HG03378 (cell line): Measurements from ENCODE around the gene DALRD3.

Experiments
- ATAC-seq: cut with Tn5 transposase; IDR thresholded peaks from one replicate; pipeline ENCODE4 v1.9.1; 2021; ENCODE audit warnings: mild to moderate bottlenecking, moderate library complexity; ENCODE audit not compliant: unreplicated experiment

Gene DALRD3, protein sequence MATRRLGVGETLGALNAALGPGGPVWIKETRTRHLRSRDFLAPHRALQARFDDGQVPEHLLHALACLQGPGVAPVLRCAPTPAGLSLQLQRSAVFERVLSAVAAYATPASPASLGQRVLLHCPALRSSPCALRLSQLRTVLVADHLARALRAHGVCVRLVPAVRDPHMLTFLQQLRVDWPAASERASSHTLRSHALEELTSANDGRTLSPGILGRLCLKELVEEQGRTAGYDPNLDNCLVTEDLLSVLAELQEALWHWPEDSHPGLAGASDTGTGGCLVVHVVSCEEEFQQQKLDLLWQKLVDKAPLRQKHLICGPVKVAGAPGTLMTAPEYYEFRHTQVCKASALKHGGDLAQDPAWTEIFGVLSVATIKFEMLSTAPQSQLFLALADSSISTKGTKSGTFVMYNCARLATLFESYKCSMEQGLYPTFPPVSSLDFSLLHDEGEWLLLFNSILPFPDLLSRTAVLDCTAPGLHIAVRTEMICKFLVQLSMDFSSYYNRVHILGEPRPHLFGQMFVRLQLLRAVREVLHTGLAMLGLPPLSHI

GRCh38 chr3:49017971-49018706, at the start of gene DALRD3:
Gene DALRD3 (minus strand): TSS chr3:49018580. CDS start chr3:49018564, 16 bp downstream.
- ATAC-seq: no peak

GRCh38 chr3:49058011-49058410, 39.6 kb upstream of the DALRD3 start:
- no peak for ATAC-seq

DNA sequence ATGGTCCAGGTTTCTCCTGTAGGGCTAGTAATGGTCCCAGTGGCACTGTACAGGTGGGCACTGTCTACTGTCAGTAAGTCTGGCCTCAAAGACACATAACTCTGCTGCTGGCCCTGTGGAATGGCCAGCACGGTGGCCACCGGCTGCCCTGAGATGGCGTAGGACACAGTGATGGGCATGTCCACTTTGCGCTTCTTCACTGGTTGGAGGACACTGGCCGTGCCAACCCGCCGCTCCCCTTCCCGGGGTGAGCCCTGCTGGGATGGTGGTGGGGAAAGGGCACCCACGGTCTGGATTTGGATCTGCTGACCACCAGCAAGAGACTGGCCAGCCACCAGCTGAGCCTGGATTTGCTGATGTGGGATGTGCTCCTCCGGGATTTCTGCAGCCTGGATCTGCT, 38.9 kb upstream of the DALRD3 start:
- no peak for ATAC-seq

- no peak for ATAC-seq
These were observed 36.0 kb upstream of the DALRD3 start for GRCh38 chr3:49054344-49054862.

DNA sequence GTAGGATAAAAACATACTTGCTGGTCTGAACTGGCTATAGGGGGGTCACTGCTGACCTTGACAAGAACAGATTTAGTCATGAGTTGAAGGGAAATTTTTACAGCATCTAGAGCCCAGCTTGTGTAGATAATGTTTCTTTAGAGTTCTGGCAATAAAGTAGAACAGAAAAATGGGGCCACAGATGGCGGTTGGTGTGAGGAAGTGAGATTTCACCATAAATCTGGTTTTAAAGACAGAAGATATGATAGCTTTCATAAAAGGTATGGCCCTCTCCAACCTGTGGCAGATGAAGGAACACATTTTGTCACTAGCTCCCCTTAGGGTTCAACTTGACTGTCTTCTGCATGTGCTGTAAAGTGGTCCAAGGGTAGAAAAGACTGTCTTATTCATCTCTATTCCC, 35.2 kb upstream of the DALRD3 start:
- ATAC-seq: no peak

- no peak for ATAC-seq
These were observed 16.9 kb upstream of the DALRD3 start for GRCh38 chr3:49035281-49035680.

GRCh38 chr3:49034650-49035049, 16.3 kb upstream of the DALRD3 start:
- no peak for ATAC-seq

- ATAC-seq: no peak
These were observed 14.4 kb upstream of the DALRD3 start for GRCh38 chr3:49032646-49033304.

DNA sequence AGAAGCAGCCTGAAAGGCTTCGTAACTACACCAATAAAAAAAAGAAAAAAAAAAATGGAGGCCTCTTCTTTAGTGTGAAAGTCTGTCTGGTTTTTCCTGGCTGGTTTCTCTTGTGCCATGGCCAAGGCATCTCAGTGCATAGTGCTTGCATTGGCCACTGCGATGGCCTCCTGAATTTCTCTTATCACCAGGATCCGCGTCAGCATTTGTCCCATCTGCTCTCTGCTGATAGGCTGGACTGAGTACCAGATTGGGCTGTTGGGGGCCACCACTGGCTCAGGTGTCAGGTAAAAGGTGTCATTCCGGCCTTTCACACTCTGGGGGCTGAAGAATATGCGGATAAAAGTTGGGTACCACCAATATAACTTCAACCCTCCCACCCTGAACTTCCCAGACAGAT, 11.9 kb upstream of the DALRD3 start:
- ATAC-seq: no peak

DNA sequence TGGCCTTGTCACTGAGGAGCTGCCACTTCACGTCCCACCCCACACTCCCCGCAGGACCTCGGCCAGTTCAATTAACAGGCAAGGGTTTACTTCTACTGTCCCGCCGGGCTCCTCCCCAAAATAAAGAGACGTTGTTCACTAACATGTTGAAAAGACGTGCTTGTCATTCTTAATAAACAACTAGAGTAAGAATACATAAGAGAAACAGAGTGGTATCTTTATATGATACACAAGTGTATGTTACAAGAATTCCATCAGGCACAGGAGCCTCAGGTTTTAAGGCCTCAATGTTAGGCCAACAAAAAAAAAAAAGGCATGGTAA, 11.1 kb upstream of the DALRD3 start:
- no peak for ATAC-seq

- peak; percentile 70 for ATAC-seq
These were observed 10.5 kb upstream of the DALRD3 start, which contains the start of gene IMPDH2 for GRCh38 chr3:49028673-49029562. Gene IMPDH2 (minus strand): TSS chr3:49029398. CDS start chr3:49029350, 48 bp downstream.

GRCh38 chr3:49028298-49028672, 9.9 kb upstream of the DALRD3 start:
- ATAC-seq: no peak

DNA sequence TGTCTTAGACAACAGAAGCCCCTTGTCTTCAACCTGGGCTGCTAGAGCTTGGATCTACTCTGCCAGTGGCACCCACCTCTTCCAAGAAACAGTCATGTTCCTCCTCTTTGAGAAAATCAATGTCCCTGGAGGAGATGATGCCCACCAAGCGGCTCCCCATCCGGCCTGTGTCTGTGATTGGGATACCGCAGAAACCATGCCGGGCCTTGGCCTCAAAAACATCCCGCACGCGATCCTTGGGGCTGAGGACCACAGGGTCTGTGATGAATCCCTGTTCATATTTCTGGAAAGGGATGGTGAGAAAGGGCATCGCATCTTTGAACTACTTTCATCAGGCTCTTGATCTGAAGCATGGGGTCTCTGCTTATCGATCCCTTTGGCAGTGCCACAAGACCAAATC, 9.3 kb upstream of the DALRD3 start:
- ATAC-seq: no peak

DNA sequence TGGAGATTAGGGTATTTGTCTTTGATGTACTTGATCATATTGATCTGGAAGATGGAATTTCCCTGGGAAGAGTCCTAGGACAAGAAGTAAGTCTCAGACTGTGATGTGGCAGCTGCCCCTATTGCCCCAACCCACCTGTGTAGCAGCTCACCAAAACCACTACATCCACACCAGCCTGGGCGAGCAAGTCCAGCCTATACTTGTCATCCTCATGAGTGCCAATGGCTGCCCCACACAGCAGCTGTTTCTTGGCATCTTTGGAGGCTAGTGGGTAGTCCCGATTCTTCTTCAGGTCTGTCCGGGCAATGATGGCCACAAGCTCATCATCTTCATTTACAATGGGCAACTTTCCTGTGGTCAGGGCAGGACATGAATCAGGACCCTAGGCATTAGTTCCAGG, 8.2 kb upstream of the DALRD3 start:
- ATAC-seq: no peak

DNA sequence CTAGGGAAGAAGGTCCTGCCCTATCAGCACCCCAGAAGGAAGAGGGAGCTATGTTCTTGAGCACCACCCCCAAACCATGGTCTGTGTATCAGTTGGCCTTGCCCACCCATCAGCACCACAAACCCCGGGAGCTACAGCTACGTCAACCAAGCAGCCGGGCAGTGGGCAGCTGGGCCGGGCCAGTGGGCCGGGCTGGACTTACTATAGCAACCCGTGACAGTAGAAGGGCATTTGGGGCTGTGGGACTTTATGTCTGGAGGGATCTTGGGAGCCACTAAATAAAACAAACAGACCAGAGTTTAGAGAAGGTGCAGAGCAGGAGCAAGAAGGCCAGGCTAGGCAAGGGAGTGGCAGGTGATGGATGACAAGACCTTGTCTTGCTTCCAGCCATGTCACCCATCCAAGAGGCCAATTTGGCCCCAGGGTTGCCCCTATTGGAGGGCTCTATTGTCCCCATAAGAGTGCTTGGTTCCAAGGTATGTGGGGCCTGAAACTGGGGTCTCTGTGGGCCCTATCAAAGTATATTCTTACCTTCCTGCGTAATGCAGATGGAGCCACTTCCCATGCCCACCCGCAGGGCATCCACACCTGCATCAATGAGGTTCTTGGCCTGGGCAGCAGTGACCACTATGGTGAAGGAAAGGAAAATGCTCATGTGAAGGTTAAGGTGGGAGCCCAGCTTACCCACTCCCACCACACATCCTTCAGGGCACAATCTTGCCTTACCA, 7.6 kb upstream of the DALRD3 start:
- ATAC-seq: no peak

DNA sequence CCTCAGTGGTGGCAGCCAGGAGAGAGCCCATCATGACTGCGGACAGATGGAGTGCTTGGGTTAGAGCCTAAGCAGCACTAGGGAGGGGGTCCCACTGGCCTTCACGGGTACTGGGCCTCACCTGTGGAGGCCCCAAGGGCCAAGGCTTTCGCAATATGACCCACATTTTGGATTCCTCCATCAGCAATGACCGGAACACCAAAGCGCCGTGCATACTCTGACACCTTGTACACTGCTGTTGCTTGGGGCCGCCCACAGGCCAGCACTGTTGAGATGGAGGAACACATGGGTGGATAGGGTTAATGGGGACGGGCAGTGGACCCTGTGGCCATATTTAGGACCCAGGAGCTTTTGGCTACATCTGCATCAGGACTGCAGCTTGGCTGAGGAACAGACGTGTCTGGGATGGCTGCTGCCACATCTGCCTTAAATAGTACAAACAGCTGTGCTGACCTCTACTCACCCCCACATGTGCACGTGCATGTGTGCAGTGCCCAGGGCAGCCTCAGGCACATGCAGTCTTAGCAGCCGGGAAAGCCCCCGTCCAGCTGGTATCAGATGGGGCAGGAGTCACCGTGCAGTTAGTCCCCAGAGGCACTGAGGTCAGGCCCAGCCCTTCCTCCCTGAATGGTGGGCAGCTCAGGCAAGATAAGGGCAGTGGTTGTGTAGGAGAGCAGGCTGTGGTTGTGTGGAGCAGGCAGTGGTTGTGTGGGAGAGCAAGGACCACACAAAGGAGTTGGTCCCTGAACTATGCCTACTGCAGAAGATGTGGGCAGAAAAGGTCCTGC, 6.8 kb upstream of the DALRD3 start:
- no peak for ATAC-seq

GRCh38 chr3:49024449-49024848, 6.1 kb upstream of the DALRD3 start:
- ATAC-seq: no peak

- ATAC-seq: no peak
These were observed 5.4 kb upstream of the DALRD3 start for GRCh38 chr3:49023775-49024174.

DNA sequence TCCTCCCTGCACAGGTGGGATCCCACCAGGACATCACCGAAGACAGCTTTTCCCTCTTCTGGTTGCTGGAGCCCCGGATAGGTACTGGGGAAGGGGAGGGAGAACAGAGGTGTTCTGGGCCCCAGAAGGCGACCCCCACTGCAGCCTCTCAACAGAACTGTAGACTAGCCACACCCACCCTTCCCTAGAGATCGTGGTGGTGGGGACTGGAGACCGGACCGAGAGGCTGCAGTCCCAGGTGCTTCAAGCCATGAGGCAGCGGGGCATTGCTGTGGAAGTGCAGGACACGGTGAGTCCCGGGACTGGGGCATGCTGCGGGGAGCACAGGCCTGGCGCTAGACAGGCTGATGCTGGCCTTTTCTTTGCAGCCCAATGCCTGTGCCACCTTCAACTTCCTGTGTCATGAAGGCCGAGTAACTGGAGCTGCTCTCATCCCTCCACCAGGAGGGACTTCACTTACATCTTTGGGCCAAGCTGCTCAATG, 4.3 kb upstream of the DALRD3 start:
- no peak for ATAC-seq
